HepG2 (cell line): ENCODE measurements around the gene FXYD6. TPM values are rescaled to one million over a fixed set of nuclear protein-coding genes. Genes with fewer than 3 reads are reported as not detected.

Experiments used
- ATAC-seq: fragments of 200-7000 bp; cut with Tn5 transposase; 3 replicates; pipeline ENCODE4 v1.9.1; 2020; ENCODE audit warnings: mild to moderate bottlenecking, moderate library complexity
- BruUV-seq: library from RNA; stranded (reverse); fragments of 400-500 nt; replicated peaks from 2 replicates; lab custom pipeline; 2021; lab: Mats Ljungman, UMichigan
- CTCF ChIA-PET: fragments of 300-600 bp; formaldehyde crosslinking; extraction: SDS; loops from one replicate; lab custom pipeline; 2021; ENCODE audit warnings: low total read pairs, inconsistent platforms, low intra/inter-chr PET ratio; lab: Yijun Ruan, JAX
- POLR2A ChIA-PET: fragments of 350-600 bp; sonication (Branson Sonifier 250); formaldehyde crosslinking; loops from one replicate; lab custom pipeline; 2020; ENCODE audit warnings: antibody characterized with exemption, inconsistent platforms; lab: Yijun Ruan, JAX
- DNase-seq: peaks from one replicate; pipeline ENCODE4 v3.0.0-alpha.2; 2015; ENCODE audit warnings: low spot score
- FAIRE-seq: peaks from 3 replicates; lab custom pipeline; 2011; peaks lifted over from hg19 to GRCh38; lab: Jason Lieb, UNC
- H2AFZ ChIP-seq: one replicate; pipeline ENCODE4 v1.6.1; 2011; ENCODE audit warnings: low read length, inconsistent platforms
- H3K27ac ChIP-seq: fragments of 300-600 bp; 3 replicates; pipeline ENCODE4 v1.8.0; 2011; ENCODE audit warnings: mixed run types, mild to moderate bottlenecking, mixed read lengths, low read length, inconsistent platforms; ENCODE audit not compliant: insufficient read depth; ENCODE audit errors: extremely low read length
- H3K27me3 ChIP-seq, 2 experiments: fragments of 200-600 bp in 1 of 2; 2 replicates in 1 of 2; 3 replicates in 1 of 2; pipeline versions ENCODE4 v1.6.0 to v1.8.0; 2011; ENCODE audit warnings: low read length in 2 of 2, mild to moderate bottlenecking in 2 of 2, moderate library complexity in 2 of 2, inconsistent platforms in 1 of 2; ENCODE audit not compliant: insufficient read depth in 2 of 2, control insufficient read depth in 1 of 2
- H3K36me3 ChIP-seq, 2 experiments: fragments of 200-600 bp in 1 of 2; replicated peaks in 1 of 2; 2 replicates in 1 of 2; 3 replicates in 1 of 2; pipeline versions ENCODE4 v1.5.1 to v1.8.0; 2011; ENCODE audit warnings: low read length in 2 of 2, inconsistent platforms in 1 of 2; ENCODE audit not compliant: insufficient read depth in 2 of 2, control insufficient read depth in 1 of 2
- H3K4me1 ChIP-seq: 2 replicates; pipeline ENCODE4 v1.5.1; 2012; ENCODE audit warnings: low read length, inconsistent platforms; ENCODE audit not compliant: insufficient read depth
- H3K4me2 ChIP-seq: 2 replicates; pipeline ENCODE4 v1.6.0; 2011; ENCODE audit warnings: low read depth, low read length, inconsistent platforms
- H3K4me3 ChIP-seq, 3 experiments: fragments of 200-600 bp in 1 of 3; sonication (generic), shearing (Covaris generic) in 1 of 3; replicated peaks in 1 of 3; 2 replicates each; pipeline ENCODE4 v1.5.1; 2011 to 2016; ENCODE audit warnings: low read length in 3 of 3, inconsistent platforms in 2 of 3, low read depth in 2 of 3, mild to moderate bottlenecking in 2 of 3, control low read depth in 1 of 3, mixed read lengths in 1 of 3; ENCODE audit not compliant: insufficient read depth in 1 of 3
- H3K79me2 ChIP-seq: one replicate; pipeline ENCODE4 v1.6.1; 2011; ENCODE audit warnings: low read length, inconsistent platforms; ENCODE audit not compliant: insufficient read depth
- H3K9ac ChIP-seq: 2 replicates; pipeline ENCODE4 v1.6.0; 2011; ENCODE audit warnings: mild to moderate bottlenecking, low read depth, low read length, inconsistent platforms; ENCODE audit not compliant: insufficient read depth
- H3K9me3 ChIP-seq: 2 replicates; pipeline ENCODE4 v1.5.1; 2012; ENCODE audit warnings: mild to moderate bottlenecking, low read length
- H4K20me1 ChIP-seq: 2 replicates; pipeline ENCODE4 v1.6.0; 2011; ENCODE audit warnings: inconsistent platforms, mild to moderate bottlenecking, low read length, moderate library complexity; ENCODE audit not compliant: insufficient read depth
- AGO2 ChIP-seq: fragments of 200-400 bp; formaldehyde crosslinking; optimal IDR thresholded peaks from 2 replicates; pipeline ENCODE3; 2017; ENCODE audit warnings: mild to moderate bottlenecking, low read depth, low read length, moderate library complexity
- HNRNPLL ChIP-seq: fragments of 200-400 bp; formaldehyde crosslinking; IDR thresholded peaks from 2 replicates; pipeline ENCODE4 v1.6.1; 2017; ENCODE audit warnings: mild to moderate bottlenecking, low read depth, low read length; ENCODE audit not compliant: poor library complexity, severe bottlenecking
- NR2F6 ChIP-seq, 2 experiments: IDR thresholded peaks; 2 replicates each; pipeline ENCODE4 v1.6.1; 2016; ENCODE audit warnings: antibody characterized with exemption in 1 of 2, mild to moderate bottlenecking in 1 of 2
- ZFP41 ChIP-seq: sonication (generic); formaldehyde crosslinking; IDR thresholded peaks from 2 replicates; pipeline ENCODE4 v1.4.0; 2020; ENCODE audit warnings: mild to moderate bottlenecking, missing genetic modification reagents, borderline replicate concordance
- ZNF746 ChIP-seq: sonication (generic); formaldehyde crosslinking; IDR thresholded peaks from 2 replicates; pipeline ENCODE4 v1.8.0; 2022; ENCODE audit warnings: mild to moderate bottlenecking, missing genetic modification reagents
- ZNF790 ChIP-seq: sonication (generic); formaldehyde crosslinking; IDR thresholded peaks from 2 replicates; pipeline ENCODE4 v1.8.0; 2022; ENCODE audit warnings: missing genetic modification reagents, mild to moderate bottlenecking, borderline replicate concordance
- WGBS: methylation state at CpG from one replicate; pipeline ENCODE4 v1.1.6; 2017; ENCODE audit warnings: low lambda C conversion rate; 5-methylcytosine and 5-hydroxymethylcytosine counted together
- in situ Hi-C: cut with HindIII; loops from 2 replicates; pipeline ENCODE4 v1.10.0; 2017; ENCODE audit warnings: low pct_unique_long_range_greater_than_20kb; ENCODE audit not compliant: extremely low pct_ligation_motif_present
- intact Hi-C: fragments of 100-400 bp; cut with micrococcal nuclease; formaldehyde crosslinking; loops from one replicate; pipeline ENCODE4 v1.10.0; 2022; ENCODE audit not compliant: unreplicated experiment
- polyA plus RNA-seq, 8 experiments: library from polyadenylated mRNA; depleted of rRNA in 3 of 8; stranded (reverse) in 7 of 8; unstranded in 1 of 8; fragments of >200 nt; fragmentation: Illumina TruSeq in 4 of 8; extraction: Trizol in 4 of 8; gene quantifications; 2 replicates each; pipeline versions ENCODE4 v1.2.1 to v1.2.3, GENCODE V29; 2011 to 2016; ENCODE audit warnings: low read depth in 4 of 8, missing spikeins in 1 of 8, mixed read lengths in 1 of 8; ENCODE audit not compliant: insufficient read depth in 1 of 8
- total RNA-seq, 5 experiments: library from RNA; depleted of rRNA; stranded (reverse); fragments of >200 nt; fragmentation: Illumina TruSeq; extraction: Trizol; gene quantifications; 2 replicates each; pipeline ENCODE4 v1.2.3, GENCODE V29; 2016; ENCODE audit warnings: low read depth in 1 of 5
- TF ChIP-seq, protein P1 (sequence below): sonication (generic); formaldehyde crosslinking; IDR thresholded peaks from 2 replicates; pipeline ENCODE4 v1.5.0; 2020; ENCODE audit warnings: missing genetic modification reagents

The FXYD6 gene
- total and polyA plus RNA-seq, 2 of the 13 experiments (the other 11 are each of a cell fraction or from before 2014, with no cell fraction given): not detected

DNA sequence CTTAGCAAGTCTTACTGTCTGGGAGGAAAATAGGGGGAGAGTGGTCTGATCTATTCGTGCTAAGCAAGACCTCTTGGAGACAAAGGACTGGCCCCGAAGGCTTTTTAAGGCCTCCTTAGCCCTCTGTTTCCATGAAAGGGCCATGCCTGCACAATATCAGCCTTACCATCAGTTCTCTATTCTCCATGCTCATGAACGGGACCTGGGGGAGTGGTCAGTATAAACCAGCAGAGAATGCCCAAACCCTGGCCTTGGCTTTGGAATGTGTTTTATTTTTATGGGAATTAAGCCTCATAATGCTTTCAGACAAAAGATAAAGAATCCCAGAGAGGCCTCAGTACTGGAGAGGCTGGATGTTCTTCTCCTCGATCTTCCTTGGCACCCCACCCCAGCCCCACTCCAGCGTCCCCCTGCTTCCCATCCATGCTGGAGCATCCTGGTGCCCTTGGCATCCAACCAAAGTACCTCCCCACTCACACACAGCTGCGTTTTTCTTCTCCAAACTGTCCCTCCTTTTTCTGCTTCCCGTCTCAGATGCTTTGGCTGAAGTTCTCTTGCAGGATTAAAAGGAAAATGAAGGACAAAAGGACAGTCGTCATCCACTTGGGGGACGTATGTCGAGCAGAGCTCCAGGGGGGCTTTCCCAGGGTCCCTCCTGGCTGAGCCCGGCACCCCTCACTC lies 18.6 kb downstream of the FXYD6 start (continued):
- no peak for TF ChIP-seq HNRNPLL

DNA sequence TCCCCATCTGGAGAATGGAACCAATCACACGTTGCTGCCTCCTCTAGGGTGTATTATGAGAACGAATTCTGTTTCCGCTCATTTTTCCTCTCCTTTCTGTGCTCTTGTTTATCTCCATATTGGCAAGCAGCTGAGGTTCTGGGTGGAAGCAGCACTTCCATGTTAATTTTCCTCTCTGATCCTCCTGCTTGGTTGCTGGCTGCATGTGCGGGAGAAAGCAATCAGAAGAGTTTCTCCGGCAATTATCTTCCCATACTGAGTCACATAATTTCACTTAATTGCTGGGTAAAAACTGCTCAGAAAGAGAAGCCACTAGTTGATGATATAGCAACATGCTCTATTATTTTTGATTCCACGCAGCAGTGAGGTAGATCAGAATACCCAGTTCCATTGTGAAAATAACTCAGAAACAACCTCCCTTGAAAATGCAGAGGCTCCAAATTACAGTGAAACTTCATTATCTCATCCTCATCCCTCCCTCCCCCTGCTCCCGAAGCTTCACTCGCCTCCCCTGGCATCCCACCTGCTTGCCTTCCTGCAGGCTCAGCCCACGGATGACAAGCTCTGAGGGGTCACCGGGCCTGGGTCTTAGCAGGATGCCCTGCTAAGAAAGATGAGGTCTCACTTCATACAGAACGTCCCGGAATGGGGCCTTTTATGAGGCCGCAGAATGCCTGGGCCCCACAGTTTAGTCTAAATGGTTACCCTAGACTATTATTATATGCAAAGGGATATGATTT lies 20.4 kb downstream of the FXYD6 start:
- CTCF ChIA-PET: no interaction called here
- DNase-seq: no peak
- H3K36me3 ChIP-seq: no peaks in the 10 kb centered on the region
- BruUV-seq: no TSS peak
- intact Hi-C loops: no loop called here
- H3K9me3 ChIP-seq: no peaks in the 10 kb centered on the region
- 28% methylated on average over 13 of the region's 13 CpGs for WGBS
- H3K4me3 ChIP-seq: no peak overlapping the region
- in situ Hi-C loops: no loop called here
- no peak for ATAC-seq
- TF ChIP-seq NR2F6 (IDR thresholded peaks at IDR 0.05) (no peak), NR2F6 (CRISPR knock-in tag; IDR thresholded peaks at IDR 0.05) (no peak), AGO2 (no peak)
- no peaks in the 10 kb centered on the region for H3K4me1 ChIP-seq
- H3K79me2 ChIP-seq: no peaks in the 10 kb centered on the region
- POLR2A ChIA-PET: no interaction called here
- H3K9ac ChIP-seq: no peak overlapping the region
- no peaks in the 10 kb centered on the region for H4K20me1 ChIP-seq
- FAIRE-seq: no peak
- peaks cover 4 to 51% of the 10 kb centered on the region in 2 experiments; a peak in 4 of 5 replicates for H3K27me3 ChIP-seq
- H3K27ac ChIP-seq: no peak overlapping the region
- H3K4me2 ChIP-seq: no peak overlapping the region
- no peak overlapping the region for H2AFZ ChIP-seq

DNA sequence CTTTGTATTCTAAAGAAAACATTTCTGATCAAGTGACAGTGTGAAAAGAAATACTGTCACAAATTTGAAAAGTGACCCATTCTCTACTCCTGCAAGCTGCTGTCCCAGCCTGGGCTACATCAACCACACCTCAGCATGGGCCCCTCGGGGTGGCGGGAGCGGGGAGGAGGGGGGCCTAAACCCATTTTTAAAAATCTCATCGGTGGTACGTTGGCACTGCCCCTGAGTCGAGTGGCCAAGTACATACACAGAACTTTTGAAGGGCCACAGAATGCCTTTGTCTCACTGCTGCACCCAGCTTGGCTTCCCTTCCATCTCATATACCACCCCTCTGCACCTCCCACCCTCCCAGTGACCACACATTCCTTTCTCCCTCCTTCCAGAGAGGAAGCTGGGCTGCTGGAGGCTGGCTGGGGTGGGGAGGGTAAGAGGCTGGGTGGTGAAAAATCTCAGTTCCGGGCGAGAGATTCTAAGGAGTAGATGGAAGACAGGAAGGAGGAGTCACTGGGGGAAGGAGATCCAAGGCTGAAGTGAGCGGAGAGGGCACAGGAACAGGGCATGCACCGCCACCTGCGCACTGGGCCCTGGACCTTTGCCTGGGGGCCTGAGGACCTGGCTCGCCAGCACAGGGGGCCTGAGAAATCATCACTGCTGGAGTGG lies 21.1 kb downstream of the FXYD6 start:
- no peak for TF ChIP-seq ZNF790
- TF ChIP-seq ZNF746 (CRISPR knock-in tag): no peak
- TF ChIP-seq ZFP41 (CRISPR knock-in tag): no peak
- TF ChIP-seq, protein P1, sequence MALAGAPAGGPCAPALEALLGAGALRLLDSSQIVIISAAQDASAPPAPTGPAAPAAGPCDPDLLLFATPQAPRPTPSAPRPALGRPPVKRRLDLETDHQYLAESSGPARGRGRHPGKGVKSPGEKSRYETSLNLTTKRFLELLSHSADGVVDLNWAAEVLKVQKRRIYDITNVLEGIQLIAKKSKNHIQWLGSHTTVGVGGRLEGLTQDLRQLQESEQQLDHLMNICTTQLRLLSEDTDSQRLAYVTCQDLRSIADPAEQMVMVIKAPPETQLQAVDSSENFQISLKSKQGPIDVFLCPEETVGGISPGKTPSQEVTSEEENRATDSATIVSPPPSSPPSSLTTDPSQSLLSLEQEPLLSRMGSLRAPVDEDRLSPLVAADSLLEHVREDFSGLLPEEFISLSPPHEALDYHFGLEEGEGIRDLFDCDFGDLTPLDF: no peak
- Histone ChIP-seq H3K4me3 (no peak overlapping the region), H3K36me3 (no peaks in the 10 kb centered on the region), H3K9me3 (no peaks in the 10 kb centered on the region), H3K4me1 (no peaks in the 10 kb centered on the region), H3K79me2 (no peaks in the 10 kb centered on the region), H3K9ac (no peak overlapping the region), H3K27me3 (peaks cover 3 to 48% of the 10 kb centered on the region in 2 experiments; a peak in 4 of 5 replicates), H3K27ac (no peak overlapping the region), H3K4me2 (no peak overlapping the region), H4K20me1 (no peaks in the 10 kb centered on the region), H2AFZ (no peak overlapping the region)
- CTCF ChIA-PET: no interaction called here
- no peak for ATAC-seq
- no peak for DNase-seq
- 5% methylated on average over 7 of the region's 12 CpGs for WGBS
- POLR2A ChIA-PET: no interaction called here
- intact Hi-C loops: no loop called here
- in situ Hi-C loops: no loop called here
- no peak for FAIRE-seq
- BruUV-seq: no TSS peak
